Calu3 (cell line): ENCODE data around the gene THAP4. TPM values are rescaled to one million over a fixed set of nuclear protein-coding genes. Genes with fewer than 3 reads are reported as not detected.

Experiments
- BruUV-seq: library from RNA; stranded (reverse); fragments of 400-500 nt; replicated peaks from 2 replicates; lab custom pipeline; 2021; lab: Mats Ljungman, UMichigan
- CTCF ChIA-PET: fragments of 300-600 bp; sonication (Branson Sonifier 250); formaldehyde crosslinking; loops from one replicate; lab custom pipeline; 2022; ENCODE audit warnings: antibody characterized with exemption; lab: Charles Lee
- DNase-seq: peaks from one replicate; pipeline ENCODE4 v3.0.0; 2022
- H3K27ac Mint-ChIP-seq: one replicate; pipeline ENCODE4 v1.8.0; 2022; ENCODE audit warnings: mixed read lengths; ENCODE audit not compliant: unreplicated experiment
- H3K27me3 Mint-ChIP-seq: one replicate; pipeline ENCODE4 v1.8.0; 2022; ENCODE audit warnings: mixed read lengths; ENCODE audit not compliant: unreplicated experiment
- H3K36me3 Mint-ChIP-seq: one replicate; pipeline ENCODE4 v1.8.0; 2022; ENCODE audit warnings: mild to moderate bottlenecking, moderate library complexity, mixed read lengths; ENCODE audit not compliant: insufficient read depth, unreplicated experiment
- H3K4me1 Mint-ChIP-seq: one replicate; pipeline ENCODE4 v1.8.0; 2022; ENCODE audit warnings: mild to moderate bottlenecking, low read depth, mixed read lengths; ENCODE audit not compliant: unreplicated experiment
- H3K4me3 Mint-ChIP-seq: one replicate; pipeline ENCODE4 v1.8.0; 2022; ENCODE audit warnings: mild to moderate bottlenecking, low read depth, moderate library complexity, mixed read lengths; ENCODE audit not compliant: unreplicated experiment
- H3K9me3 Mint-ChIP-seq: one replicate; pipeline ENCODE4 v1.8.0; 2022; ENCODE audit warnings: low read depth, mixed read lengths; ENCODE audit not compliant: unreplicated experiment
- intact Hi-C: fragments of 100-400 bp; cut with micrococcal nuclease; formaldehyde crosslinking; loops from one replicate; pipeline ENCODE4 v1.10.0; 2022; ENCODE audit not compliant: unreplicated experiment
- total RNA-seq: library from RNA; stranded (reverse); gene quantifications from 2 replicates; pipeline ENCODE4 v1.2.3, GENCODE V29; 2022
- TF ChIP-seq, protein P1 (sequence below): fragments of 200-600 bp; IDR thresholded peaks from one replicate; pipeline ENCODE4 v1.8.0; 2022; ENCODE audit warnings: antibody characterized with exemption; ENCODE audit not compliant: unreplicated experiment

THAP4 gene
- total RNA-seq, 1 experiment from 2014 or later = 57.5 TPM

- peak within 1 kb of the TSS; percentile 81 for H3K27ac Mint-ChIP-seq
- TF ChIP-seq, protein P1, sequence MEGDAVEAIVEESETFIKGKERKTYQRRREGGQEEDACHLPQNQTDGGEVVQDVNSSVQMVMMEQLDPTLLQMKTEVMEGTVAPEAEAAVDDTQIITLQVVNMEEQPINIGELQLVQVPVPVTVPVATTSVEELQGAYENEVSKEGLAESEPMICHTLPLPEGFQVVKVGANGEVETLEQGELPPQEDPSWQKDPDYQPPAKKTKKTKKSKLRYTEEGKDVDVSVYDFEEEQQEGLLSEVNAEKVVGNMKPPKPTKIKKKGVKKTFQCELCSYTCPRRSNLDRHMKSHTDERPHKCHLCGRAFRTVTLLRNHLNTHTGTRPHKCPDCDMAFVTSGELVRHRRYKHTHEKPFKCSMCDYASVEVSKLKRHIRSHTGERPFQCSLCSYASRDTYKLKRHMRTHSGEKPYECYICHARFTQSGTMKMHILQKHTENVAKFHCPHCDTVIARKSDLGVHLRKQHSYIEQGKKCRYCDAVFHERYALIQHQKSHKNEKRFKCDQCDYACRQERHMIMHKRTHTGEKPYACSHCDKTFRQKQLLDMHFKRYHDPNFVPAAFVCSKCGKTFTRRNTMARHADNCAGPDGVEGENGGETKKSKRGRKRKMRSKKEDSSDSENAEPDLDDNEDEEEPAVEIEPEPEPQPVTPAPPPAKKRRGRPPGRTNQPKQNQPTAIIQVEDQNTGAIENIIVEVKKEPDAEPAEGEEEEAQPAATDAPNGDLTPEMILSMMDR = no peak
- intact Hi-C loops = no loop called here
- H3K27me3 Mint-ChIP-seq = peaks cover 3% of the 10 kb centered on the region
- peak; percentile 83 for DNase-seq
- H3K36me3 Mint-ChIP-seq = peaks cover 51% of the 10 kb centered on the region
- CTCF ChIA-PET = interaction anchor here (0.6 to 2.3 kb wide), 2 partner anchors 40 to 282 kb away, joined by 3 to 9 read pairs; no protein-coding TSS in a partner anchor
- no peaks in the 10 kb centered on the region for H3K9me3 Mint-ChIP-seq
- BruUV-seq = no TSS peak
- peak within 1 kb of the TSS; percentile 78 for H3K4me3 Mint-ChIP-seq
- H3K4me1 Mint-ChIP-seq = peaks cover 29% of the 10 kb centered on the region
These were observed 78.2 kb downstream of the THAP4 start, which contains the start of gene BOK for GRCh38 chr2:241558532-241559322. Gene BOK (plus strand): TSS chr2:241558745. CDS start chr2:241559484, 739 bp downstream.

GRCh38 chr2:241556746-241557145, 80.2 kb downstream of the THAP4 start:
- CTCF ChIA-PET = interaction anchor here (0.6 kb wide), 1 partner anchor 42 kb away, joined by 3 read pairs; no protein-coding TSS in a partner anchor
- Mint-ChIP-seq H3K4me1 (peaks cover 29% of the 10 kb centered on the region), H3K27ac (no peak overlapping the region), H3K36me3 (peaks cover 35% of the 10 kb centered on the region), H3K4me3 (no peak overlapping the region), H3K9me3 (no peaks in the 10 kb centered on the region), H3K27me3 (peaks cover 23% of the 10 kb centered on the region)
- BruUV-seq = no TSS peak
- TF ChIP-seq, protein P1 = no peak
- no peak for DNase-seq
- intact Hi-C loops = no loop called here

DNA sequence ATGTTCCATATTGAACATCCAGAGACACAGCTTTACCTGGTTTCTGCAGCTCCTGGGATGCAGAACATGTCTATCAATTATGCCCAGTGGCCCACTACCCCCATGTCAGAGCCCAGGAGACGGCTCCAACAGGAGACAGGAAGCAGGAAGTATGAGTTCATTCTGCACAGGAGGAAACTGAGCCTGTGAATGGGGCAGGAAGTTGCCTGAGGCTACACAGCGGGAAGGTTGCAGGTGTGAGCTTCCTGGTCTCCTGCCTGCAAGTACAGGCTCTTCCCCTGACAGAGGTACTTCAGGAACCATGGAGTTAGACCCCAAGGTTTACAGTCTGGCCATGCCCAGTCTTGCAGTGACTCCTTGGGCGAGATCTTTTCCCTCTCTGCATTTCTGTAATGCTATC, 81.2 kb downstream of the THAP4 start:
- no peak overlapping the region for H3K27ac Mint-ChIP-seq
- no peak for DNase-seq
- H3K9me3 Mint-ChIP-seq = no peaks in the 10 kb centered on the region
- H3K4me1 Mint-ChIP-seq = peaks cover 27% of the 10 kb centered on the region
- no peak overlapping the region for H3K4me3 Mint-ChIP-seq
- H3K27me3 Mint-ChIP-seq = peaks cover 29% of the 10 kb centered on the region
- TF ChIP-seq, protein P1 = no peak
- no TSS peak for BruUV-seq
- H3K36me3 Mint-ChIP-seq = peaks cover 28% of the 10 kb centered on the region
- intact Hi-C loops = no loop called here
- CTCF ChIA-PET = interaction anchor here (0.6 to 0.7 kb wide), 2 partner anchors 137 to 216 kb away, joined by 3 to 8 read pairs; no protein-coding TSS in a partner anchor

DNA sequence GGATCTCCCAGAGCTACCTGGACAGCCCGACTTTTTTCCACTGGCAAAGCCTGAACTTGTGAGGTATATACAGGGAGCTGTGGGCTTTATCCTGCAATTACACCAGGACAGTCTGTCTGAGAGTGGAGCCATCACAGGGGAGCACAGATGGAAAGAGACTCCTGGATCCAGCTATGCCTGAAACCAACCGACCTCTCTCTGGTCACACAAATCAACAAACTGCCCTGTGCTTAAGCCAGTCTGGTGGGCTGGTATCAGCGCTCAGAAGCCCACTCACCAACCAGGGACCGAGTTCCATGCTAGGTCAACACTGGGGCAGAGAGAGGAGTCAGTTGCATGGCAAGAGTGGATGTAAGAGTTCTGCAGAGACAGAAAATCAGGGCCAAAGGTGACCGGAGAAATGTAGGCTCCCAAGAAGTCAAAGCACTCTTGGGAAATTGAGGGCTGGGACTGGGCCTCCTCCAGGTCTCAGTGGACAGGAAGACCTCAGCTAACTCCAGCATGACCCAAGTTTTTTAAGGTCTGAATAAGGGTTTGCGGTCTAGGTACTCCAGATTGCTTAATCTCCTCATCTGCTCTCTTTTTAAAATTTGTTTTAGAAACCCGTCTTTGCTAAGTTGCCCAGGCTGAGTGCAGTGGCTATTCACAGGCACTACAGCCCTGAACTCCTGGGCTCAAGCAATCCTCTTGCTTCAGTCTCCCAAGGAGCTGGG, 82.2 kb downstream of the THAP4 start:
- peaks cover 29% of the 10 kb centered on the region for H3K27me3 Mint-ChIP-seq
- H3K9me3 Mint-ChIP-seq = no peaks in the 10 kb centered on the region
- no peak overlapping the region for H3K27ac Mint-ChIP-seq
- no TSS peak for BruUV-seq
- DNase-seq = no peak
- no peak overlapping the region for H3K4me3 Mint-ChIP-seq
- peaks cover 19% of the 10 kb centered on the region for H3K4me1 Mint-ChIP-seq
- intact Hi-C loops = no loop called here
- CTCF ChIA-PET = interaction anchor here (0.7 kb wide), 1 partner anchor 217 kb away, joined by 3 read pairs; no protein-coding TSS in a partner anchor
- H3K36me3 Mint-ChIP-seq = peaks cover 19% of the 10 kb centered on the region
- TF ChIP-seq, protein P1 = no peak
